ENCODE data around the gene THSD7B.

Gene THSD7B

DNA sequence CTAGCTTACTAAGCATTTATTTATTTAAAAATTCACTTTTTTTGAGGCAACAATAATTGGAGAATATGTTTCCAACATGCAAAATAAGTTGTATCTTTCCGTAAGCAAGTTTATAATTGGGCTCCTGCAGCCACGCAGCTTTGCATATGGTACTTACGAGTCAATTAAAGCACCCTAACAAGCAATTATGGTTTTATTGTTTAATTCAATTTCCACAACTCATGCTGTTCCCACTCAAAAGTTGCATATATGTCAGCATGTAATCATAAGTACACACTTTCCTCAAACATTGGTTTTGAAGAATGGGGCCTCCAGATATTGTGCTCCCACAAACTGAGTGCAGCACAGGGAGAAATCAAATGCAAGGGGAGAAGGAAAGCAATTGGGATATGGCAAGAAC is 613.8 kb downstream of the THSD7B start:
- no peak for DNase-seq (ENCODE audit: low read depth, low spot score)

DNA sequence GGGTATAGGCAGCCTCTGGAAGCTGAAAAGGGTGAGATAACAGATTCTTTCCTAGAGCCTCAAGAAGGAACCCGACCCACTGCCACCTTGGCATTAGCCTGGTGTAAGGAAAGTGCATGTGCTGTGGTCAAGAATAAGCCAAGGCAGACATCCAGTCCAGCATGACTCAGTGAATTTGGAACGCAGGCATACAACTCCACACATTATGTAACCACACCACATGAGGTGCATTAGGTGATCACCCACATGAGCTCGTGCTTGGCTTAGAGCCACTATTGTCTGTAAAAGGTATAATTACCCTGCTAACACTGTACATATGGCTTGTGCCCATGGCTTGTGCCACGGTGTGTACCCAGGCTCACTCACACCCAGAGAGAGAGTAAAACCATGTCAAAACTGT is 615.3 kb downstream of the THSD7B start:
- no peak for DNase-seq (ENCODE audit: low read depth, low spot score)

DNA sequence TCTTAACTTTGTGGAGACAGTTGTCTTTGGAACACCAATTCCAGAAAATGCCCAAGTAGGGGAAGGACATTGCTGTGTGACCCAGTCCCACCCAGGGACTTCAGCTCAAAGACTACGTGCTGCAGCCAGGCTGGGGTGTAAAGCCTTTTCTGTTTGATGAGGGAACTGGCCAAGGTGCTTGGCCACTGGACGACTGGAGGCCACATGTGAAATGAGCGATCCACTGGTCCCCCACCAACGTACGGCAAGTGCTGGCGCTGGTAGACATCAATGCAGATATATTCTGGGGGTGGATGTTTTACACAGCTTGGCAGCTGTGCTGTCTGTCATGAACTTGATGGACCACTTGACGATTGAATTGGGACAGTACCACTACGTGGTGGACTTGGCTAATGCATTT is 616.4 kb downstream of the THSD7B start:
- no peak for DNase-seq (ENCODE audit: low read depth, low spot score)

DNA sequence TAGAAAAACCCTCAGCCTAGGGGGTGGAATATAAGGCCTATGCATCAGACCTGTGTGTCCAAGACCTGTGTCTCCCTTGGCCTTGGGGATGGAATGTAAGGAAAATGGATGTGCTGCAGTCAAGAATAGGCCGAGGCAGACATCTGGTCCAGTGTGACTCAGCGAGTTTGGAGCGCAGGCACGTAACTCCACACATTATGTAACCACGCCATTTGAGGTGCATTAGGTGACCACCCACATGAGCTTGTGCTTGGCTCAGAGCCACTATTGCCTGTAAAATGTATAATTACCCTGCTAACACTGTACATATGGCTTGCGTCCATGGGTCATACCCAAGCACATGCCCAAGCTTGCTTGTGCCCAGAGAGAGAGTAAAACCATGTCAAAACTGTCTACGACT is 618.0 kb downstream of the THSD7B start:
- no peak for DNase-seq (ENCODE audit: low read depth, low spot score)

DNA sequence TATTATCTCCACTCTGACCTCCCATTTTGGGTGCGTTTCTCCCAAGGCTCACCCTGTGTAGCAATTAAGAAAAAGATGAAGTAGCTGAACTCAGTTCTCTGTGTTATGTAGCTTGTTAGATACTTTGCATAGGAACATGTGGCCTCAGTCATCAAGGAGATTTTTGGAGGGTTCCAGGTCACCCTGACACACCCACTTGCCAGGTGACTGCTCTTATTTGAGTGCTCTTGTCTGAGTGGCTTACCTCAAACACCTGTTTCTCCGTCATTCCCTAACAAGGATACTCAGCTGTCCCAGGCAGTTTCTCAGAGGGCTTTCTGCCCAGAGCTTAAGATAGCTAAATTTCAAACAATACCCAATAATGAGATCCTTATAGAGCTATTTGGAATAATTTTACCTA is 621.7 kb downstream of the THSD7B start:
- DNase-seq (ENCODE audit: low read depth, low spot score), result no peak

DNA sequence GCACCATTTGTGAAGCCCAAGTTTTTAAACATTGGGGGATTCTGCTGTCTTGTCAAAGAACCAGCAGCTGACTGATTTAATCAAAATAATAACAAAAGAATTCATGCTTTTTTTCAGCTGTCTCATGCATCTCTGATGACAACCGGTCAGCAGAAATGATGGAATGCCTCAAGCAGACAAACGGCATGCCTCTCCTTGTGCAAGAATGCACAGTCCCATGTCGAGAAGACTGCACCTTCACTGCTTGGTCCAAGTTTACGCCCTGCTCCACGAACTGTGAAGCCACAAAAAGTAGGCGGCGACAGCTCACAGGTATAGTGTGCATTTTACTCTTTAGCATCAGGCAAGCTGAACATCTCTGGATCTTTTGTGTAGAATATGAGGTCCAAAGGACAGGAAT is 640.2 kb downstream of the THSD7B start:
- DNase-seq (ENCODE audit: low read depth, low spot score), result no peak

DNA sequence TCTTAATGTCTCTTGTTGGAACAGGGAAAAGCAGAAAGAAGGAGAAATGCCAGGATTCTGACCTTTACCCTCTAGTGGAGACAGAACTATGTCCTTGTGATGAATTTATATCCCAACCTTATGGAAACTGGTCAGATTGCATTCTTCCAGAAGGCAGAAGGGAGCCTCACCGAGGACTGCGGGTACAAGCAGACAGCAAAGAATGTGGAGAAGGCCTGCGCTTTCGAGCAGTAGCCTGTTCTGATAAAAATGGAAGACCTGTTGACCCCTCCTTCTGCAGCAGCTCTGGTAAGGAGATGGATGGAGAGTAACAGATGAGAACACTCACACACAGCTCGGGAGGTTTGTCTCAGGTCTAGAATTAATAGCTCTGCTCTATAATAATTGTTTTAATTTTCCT is 646.2 kb downstream of the THSD7B start:
- no peak for DNase-seq (ENCODE audit: low read depth, low spot score)

DNA sequence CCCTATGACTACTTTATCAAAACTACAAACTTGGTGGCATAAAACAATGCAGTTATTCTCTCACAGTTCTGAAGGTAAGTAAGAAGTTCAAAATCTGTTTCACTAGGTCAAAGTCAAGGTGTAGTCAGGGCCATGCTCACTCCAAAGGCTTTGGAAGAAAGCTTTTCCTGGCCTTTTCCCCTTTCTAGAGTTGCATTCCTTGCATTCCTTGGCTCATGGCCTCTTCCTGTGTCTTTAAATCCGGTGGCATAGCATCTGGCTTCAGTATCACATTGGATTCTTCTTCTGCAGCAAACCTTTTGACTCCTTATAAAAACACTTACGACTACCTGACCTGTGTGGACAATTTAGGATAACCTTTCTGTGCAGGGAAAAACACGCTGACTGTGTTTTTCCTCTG is 655.4 kb downstream of the THSD7B start:
- DNase-seq (ENCODE audit: low read depth, low spot score), result no peak

DNA sequence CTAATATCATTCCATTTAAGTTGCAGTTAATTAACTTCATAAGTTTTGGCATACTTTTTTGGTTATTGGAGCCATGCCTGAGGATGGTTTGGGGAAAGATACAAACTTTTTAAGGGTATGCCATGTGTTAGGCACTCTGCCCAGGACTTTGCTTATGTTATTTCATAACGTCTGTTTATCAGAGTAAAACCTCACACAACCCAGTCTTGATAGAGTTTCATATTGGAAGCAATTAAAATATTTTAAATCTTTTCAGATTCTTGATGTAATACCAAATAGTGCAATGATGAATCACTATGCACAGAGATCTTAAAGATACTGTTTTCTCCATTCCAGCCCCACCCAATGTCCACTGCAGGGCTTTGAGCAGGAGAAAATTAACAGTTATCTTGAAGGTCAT is 669.8 kb downstream of the THSD7B start:
- no peak for DNase-seq (ENCODE audit: low read depth, low spot score)

DNA sequence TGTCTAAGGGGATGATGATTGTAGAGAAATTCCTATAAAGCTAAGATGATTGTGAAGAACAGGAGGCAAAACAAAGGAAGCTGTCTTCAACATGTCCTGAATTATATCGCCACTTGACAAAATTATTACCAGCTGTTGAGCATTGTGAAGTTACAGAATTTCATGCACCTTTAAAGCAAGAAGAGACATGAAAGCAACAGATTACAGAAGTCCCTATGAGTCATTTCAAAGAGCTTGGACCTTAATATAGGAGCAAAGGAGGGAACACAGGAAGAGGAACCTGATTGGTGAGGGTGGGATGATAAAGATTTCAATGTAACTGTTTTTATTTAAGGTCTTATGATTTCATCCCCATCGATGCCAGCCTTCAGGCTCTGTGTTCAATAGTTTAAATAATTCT is 672.0 kb downstream of the THSD7B start:
- no peak for DNase-seq (ENCODE audit: low read depth, low spot score)

DNA sequence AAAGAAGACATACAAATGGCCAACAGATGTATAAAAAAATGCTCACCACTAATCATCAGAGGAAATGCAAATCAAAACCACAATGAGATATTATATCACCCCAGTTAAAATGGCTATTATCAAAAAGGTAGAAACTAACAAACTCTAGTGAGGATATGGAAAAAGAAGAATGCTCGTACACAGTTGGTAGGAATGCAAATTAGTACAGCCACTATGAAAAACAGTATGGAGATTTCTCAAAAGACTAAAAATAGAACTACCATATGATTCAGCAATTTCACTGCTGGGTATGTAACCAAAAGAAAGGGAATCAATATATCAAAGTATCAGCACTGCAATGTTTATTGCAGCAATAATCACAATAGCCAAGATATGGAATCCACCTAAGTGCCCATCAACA is 679.6 kb downstream of the THSD7B start:
- no peak for DNase-seq (ENCODE audit: low read depth, low spot score)

DNA sequence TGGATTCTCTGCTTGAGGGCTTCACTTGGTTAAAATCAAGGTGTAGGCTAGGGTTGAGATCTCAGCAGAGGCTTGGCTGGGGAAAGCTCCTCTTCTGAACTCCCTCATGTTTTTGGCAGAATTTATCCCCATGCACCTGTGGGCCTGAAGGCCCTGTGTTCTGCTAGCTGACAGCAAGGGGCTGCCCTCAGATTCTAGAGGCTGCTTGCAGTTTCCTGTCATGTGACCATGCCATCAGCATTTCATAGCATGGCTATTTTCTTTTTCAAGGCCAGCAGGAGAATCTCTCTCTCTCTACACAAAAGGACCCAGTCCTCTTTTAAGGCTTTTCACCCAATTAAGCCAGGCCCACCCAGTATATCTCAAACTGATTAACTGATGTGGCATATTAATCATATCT is 684.1 kb downstream of the THSD7B start:
- no peak for DNase-seq (ENCODE audit: low read depth, low spot score)

DNA sequence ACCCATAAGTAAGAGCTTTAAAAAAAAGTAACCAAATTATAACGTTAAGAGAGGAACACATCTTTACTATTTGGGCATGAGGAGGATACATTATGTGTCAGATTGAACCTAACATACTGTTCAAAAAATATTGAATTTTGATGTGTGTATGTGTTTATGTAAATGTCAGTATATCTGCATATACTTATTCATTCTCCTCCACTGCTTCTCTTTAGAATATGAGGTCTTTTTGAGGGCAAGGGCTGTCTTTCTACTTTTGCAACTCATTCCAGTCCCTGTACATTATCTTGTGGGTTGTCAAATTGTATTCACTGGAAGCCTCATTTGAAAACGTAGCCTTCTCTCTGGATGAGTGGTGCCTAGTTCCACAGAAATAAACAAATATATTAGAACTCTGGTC is 689.5 kb downstream of the THSD7B start:
- DNase-seq (ENCODE audit: low read depth, low spot score), result no peak

DNA sequence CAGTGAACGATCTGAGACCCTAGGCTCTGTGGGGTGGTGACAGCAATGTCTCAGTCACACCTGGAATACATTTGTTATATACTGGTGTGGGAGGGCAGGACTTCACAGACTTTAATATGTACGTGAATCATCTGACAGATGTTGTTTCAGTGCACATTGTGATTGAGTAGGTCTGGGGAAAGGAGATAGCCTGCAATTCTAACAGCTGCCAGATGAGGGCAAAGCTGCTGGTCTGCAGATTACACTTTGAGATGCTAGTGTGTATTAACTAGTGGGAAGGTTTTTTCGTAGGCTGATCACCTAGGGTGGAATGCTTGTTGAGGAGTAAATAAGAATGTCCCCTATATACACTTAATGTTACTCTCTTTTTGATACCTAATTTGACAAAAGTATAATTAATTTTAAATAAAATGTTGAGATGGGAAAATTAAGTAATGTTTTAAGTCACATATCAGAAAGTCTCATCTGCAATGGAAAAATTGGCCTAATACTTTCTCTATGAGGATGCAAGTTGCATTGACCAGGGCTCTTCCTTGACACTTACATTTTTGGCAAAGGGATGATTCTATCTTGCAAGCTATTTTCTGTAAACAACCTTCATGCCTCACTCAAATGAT is 702.0 kb downstream of the THSD7B start:
- no peak for DNase-seq (ENCODE audit: low read depth, low spot score)

DNA sequence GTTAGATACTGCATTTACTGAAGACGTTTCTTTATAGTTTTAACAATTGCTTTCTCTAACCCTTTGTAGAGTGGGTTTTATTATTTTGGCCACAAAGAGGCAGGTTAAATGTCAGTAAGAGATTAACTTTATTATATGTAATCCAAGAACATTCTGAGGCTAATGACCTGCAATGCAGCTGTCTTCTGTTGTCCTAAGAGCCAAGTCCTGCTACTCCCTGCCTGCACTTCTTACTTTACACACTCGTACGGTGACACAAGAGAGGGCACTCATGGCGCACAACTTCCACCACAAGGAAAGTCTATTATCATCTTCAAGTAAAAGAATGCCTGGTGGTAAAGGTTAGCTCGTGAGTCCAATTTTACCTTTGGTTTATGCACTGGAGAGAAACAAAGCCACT is 727.9 kb downstream of the THSD7B start:
- no peak for DNase-seq (ENCODE audit: low read depth, low spot score)

DNA sequence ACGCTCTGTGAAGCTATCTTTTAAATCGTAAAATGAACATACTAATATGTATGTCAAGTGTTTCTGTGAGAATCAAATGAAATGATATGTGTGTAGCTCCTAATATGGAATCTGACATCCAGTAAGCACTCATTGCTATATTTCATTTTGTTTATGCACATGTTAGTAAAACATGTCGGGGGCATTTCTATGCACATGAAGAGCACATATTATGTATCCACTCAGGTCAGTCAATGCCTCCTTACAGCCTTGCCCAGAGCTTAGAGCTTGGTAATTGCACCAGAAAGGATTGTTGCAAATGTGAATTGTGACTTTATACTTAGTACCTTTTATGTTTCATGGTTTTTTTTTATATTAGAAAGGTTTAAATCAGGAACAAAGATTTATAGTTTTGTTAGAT is 735.3 kb downstream of the THSD7B start:
- DNase-seq (ENCODE audit: low read depth, low spot score), result no peak

DNA sequence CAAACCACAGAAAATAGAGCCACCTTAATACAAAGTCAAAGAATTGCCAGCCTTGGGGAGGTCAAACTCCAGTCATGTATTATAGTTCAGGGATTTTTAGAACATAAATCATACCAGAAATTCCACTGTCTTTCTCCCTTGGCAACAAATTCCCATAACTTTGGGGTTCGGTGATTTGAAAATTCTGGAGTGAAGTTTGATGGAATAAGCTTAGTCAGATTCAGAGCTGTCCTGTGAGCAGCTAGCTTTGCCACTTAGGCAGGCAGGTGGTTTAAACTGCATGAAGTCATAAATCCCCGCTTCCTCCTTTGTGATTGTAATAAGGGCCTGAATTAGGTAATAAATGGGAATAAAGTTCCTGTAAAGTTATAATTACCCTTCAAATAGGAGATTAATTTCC is 741.9 kb downstream of the THSD7B start:
- DNase-seq (ENCODE audit: low read depth, low spot score), result no peak

DNA sequence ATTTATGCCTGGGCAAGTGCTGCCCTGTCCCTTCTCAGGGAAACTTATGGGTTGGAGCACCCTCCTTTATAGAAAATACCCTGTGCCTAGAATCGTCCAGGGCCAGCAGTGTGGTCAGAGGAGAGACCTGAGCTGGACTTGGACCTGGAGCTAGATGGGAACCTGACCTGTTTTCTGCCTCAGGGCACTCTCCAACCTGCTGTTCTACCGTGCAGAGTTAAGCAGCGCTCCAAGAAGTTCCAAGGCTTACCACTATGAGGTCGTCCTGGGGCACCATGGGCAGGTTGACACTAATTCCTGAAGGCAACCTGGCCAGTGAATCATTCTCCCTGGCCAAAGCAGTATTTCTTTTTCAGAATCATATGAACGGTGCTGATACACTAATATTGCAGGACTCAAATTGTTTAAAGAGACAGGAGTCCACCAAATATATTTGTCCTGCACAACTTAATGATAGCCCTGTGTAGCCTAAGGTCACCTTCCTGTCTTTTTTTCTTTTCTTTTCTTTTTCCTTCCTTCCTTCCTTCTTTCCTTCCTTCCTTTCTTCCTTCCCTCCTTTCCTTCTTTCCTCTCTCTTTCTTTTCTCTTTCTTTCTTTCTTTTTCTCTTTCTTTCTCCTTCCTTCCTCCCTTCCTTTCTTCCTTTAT is 743.5 kb downstream of the THSD7B start:
- no peak for DNase-seq (ENCODE audit: low read depth, low spot score)

DNA sequence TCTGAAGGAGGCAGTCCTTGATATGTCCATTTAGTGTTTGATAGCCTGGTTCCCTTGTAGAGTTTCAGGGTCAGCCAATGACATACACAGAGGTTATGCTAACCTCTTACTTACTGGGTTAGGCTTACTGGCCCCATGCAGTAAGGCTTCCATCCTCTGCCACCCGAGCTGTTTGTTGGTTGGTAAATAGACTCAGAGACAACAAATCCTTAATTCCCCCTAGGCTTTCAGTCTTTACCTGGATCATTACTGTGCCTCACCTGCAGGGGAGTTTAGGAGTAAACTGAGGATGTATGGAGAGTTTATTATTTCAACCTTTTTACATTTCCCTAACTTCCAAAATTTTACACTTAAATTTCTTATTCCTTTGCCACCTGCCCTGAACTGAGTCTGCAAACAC is 746.2 kb downstream of the THSD7B start:
- no peak for DNase-seq (ENCODE audit: low read depth, low spot score)

DNA sequence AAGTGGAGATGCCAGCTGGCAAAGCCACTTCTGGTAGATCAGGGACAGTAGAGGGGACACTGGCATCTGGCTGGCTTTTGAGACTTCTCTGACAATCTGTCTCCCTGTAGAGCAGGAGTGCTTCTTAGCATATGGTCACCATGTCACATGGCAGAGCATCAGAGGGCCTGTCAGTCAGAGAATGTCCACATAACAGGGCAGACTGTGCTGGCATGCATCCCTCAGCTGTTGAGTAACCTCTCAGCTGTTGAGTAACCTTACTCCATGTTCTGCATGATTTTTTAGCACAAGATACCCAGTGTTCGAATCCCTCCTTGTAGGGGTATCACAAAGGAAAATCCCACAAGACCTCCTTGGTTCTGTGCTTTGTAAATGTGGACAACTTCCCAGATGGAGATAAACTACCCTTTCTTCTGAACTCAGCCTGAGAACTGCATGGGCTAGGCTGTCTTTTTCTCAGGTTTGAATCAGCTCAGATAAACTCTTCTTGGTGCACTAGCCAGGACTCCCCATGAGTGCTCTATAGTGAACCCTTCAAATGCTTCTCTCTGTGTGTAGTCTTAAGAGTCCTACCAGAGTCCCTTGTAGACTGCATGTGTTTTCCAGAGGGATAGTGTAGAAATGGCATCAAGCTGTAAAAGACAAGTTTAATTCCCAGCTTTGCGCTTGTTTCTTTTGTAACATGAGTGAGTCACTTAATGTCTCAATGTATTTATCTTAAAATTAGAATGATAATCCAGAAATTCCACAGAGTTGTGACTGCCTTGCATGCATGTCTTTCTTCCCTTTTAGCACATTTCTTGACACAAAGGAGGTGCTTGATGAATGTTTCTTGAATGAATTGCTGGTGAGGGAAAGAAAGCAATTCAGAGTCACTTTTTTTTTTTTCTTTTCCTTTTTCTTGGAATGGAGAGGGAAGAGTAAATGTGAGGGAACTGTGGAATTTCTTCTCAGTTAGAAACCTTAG is 756.6 kb downstream of the THSD7B start:
- no peak for DNase-seq (ENCODE audit: low read depth, low spot score)

DNA sequence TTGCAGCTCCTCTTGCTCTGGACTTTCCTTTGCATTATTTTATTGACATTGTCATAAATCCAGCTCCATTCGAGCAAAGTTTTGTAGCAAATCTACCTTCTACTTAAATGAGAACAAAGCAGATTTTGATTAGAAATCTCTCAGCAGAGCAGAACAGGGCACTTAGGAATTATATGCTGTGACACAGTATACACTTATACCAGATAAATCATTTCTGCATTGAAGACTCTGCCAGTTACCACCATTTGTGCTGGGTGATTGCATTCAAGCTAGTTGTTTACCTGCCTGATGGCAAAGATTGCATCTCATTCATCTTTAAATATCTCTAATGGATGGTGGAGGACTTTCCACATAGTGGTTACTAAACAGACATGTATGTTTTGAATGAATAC is 757.3 kb downstream of the THSD7B start:
- no peak for DNase-seq (ENCODE audit: low read depth, low spot score)

DNA sequence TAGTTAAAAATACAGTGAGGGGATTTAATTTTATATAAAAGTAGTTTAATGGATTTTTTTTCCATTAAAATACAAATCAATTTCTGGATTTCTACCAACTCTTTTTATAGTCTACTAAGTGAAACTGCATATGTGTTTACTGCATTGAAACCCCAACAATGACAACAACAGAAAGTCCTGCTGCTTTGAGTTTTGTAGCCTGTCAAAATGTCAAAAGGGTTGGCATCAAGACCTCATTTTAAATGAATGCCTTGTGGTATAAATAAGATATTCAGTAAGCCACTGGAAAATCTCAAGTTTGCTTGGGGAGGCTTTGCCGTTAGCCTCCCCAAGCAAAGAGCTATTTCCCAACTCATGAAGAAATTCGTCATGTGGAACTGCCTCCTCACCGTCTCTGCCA is 758.6 kb downstream of the THSD7B start:
- DNase-seq (ENCODE audit: low read depth, low spot score), result no peak

DNA sequence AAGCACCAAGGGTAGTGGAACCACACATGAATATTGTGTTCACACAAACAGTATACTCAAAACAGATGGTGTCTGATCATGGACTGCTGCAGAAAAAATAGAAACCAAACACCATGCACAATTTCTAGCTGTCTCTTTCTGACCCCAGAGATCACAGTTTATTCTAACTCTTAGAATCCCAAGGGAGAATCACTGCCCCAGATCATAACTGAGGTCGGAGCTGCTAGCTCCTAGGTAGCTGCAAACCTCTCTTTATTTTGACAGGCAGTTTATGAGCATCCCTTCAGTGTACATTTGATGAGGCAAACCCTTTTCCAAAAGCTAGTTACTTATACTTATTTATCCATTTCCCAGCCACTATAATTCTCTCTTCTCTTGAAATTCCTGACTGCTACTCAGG is 759.8 kb downstream of the THSD7B start:
- no peak for DNase-seq (ENCODE audit: low read depth, low spot score)

Measured in brain pericyte (primary cell).